Fibroblast of villous mesenchyme (primary cell): ENCODE measurements around the gene DBH. TPM values are rescaled to one million over a fixed set of nuclear protein-coding genes. Genes with fewer than 3 reads are reported as not detected.

ENCODE experiments used
- DNase-seq: peaks from one replicate; pipeline ENCODE4 v3.0.0-alpha.2; 2010; ENCODE audit warnings: low read depth
- H3K4me3 ChIP-seq: 2 replicates; pipeline ENCODE4 v1.5.1; 2011; ENCODE audit warnings: low read depth, mild to moderate bottlenecking, low read length
- CTCF ChIP-seq: IDR thresholded peaks from 2 replicates; pipeline ENCODE4 v1.5.1; 2012; ENCODE audit warnings: low read depth, mild to moderate bottlenecking, low read length; ENCODE audit not compliant: insufficient read depth
- total RNA-seq: library from RNA; depleted of rRNA; stranded (reverse); fragments of >200 nt; gene quantifications from 2 replicates; pipeline ENCODE4 v1.2.3, GENCODE V29; 2012

DBH gene
- total RNA-seq, 1 donor: not detected

- no peak for DNase-seq
- H3K4me3 ChIP-seq: no peak overlapping the region
- TF ChIP-seq CTCF: no peak
These were observed 37.2 kb upstream of the DBH start for GRCh38 chr9:133598978-133599377.

- no peak overlapping the region for H3K4me3 ChIP-seq
- TF ChIP-seq CTCF: no peak
- DNase-seq: no peak
These were observed 36.5 kb upstream of the DBH start for GRCh38 chr9:133599470-133600173.

DNA sequence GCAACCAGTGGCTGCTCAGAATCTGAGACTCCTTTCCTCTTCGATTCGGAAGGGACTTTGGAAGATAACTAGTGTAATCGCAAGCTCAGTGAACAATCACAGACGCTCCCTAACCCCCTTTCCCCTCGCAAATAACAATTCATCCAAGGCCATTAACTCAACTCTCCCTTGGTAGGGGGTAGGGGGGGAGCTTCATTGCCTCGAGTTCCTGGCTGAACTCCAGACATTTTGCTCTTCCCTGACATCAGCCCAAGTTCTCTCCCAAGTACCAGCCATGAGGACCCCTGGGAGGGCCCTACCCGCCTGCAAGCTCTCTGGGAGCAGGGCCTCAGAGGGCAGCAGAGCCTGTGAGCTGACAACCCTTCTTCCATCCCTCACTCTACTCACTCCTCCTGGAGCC is 35.4 kb upstream of the DBH start:
- TF ChIP-seq CTCF: no peak
- H3K4me3 ChIP-seq: no peak overlapping the region
- DNase-seq: no peak

DNA sequence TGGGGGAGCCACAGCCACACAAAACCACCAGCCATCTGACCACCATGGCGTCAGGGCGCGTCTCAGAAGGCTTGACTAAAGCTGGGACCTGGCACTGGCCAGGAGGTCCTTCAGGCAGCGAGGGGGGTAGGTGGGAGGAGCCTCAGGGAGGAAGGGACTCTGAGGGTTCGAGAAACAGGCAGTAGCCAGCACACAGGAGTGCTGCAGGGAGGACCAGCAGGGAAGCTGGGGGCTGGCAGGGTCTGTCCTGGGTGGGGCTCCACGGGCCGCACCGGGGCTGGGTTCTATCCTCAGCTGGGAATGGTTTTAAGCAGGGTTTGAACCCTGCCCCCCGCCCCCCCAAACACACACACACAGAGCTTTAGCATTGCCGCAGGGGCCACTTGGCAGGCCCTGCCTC is 34.4 kb upstream of the DBH start:
- DNase-seq: no peak

DNA sequence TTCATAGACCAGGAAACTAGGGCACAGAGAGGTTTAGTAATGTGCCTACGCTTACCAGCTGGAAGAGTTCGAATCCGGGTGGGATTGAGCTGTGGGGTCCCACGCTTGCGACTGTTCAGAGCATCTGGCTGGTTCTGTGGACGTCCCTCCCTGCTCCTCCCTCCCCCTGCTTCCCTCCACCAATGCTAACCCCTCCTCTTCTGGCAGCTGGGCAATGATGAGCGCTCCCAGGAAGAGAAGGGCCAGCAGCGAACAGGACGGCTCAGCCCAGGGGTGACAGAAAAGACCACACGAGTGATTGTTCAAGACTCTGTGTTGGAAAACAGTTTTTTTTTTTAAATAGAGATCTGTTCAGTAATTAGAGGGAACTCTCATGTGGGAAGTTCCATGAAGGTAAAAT is 33.9 kb upstream of the DBH start:
- no peak for TF ChIP-seq CTCF

More for the DNA sequence above, 34.4 kb upstream of the DBH start:
- no peak overlapping the region for H3K4me3 ChIP-seq
- no peak for TF ChIP-seq CTCF

GRCh38 chr9:133603135-133603927 is 32.8 kb upstream of the DBH start:
- DNase-seq: no peak
- no peak overlapping the region for H3K4me3 ChIP-seq
- no peak for TF ChIP-seq CTCF

More for the DNA sequence above, 33.9 kb upstream of the DBH start:
- DNase-seq: no peak
- no peak overlapping the region for H3K4me3 ChIP-seq
